Measurements from ENCODE around the gene RHOXF2B. TPM values are rescaled to one million over a fixed set of nuclear protein-coding genes. Genes with fewer than 3 reads are reported as not detected.
"Not testable (repeated sequence)": the region's sequence is repeated elsewhere in the genome, so short reads cannot be mapped to it uniquely, and the experiment has no call there.

RHOXF2B gene
- polyA plus RNA-seq, 2 of the 4 experiments (the other 2 are of a cell fraction), result not detected

DNA sequence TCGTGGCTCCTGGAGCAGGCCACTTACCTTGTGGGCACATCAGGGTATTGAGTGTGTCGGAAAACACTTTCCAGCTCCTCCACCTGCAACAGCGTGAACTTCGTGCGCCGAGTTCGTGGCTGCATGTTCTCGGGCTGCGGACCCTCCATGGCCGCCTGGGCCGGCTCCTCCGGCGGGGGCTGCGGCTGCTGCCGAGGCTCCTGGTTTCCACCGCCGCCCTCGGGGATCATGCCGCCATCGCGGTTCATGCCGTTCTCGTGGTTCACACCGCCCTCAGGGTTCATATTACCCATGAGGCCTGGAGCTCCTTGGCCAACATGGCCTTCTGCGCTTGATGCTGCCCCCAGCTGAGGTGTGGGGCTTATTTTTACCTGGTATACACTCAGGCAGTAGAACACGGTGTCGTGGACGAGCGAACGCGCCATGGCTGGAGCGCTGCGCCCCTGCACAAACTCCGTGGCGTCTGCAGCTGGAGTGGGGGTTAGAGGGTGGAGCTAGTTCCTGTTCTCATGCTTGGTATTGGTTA lies 38.0 kb upstream of the RHOXF2B start, which contains the start of gene RHOXF1:
Gene RHOXF1 (minus strand): TSS at position 476 of the 526 bp plus-strand sequence. CDS start 51 bp downstream, at position 425.
- FAIRE-seq, result no peak

DNA sequence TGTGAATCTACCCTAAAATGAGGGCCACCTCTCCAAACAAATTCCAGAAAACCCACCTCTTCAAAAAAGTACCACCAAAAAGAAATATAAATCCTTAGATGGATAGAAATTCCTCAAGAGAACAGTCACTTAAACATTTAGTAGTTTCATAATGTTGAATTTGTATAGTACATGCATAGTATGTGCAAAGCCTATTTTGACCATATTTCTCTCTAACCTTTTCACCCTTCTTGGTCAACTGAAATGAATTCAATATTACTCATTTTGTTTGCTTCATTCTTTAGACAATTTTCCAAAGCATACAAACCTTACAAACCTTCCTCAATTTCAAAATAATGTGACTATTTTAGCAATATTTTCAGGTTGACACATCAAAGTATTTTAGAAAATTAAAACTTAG lies 34.1 kb upstream of the RHOXF2B start:
- no peak overlapping the region for H3K4me2 ChIP-seq
- no peaks in the 10 kb centered on the region for H3K4me1 ChIP-seq
- H3K27ac ChIP-seq, result no peak overlapping the region
- no peaks in the 10 kb centered on the region for H3K9me3 ChIP-seq
- no peak for DNase-seq (ENCODE audit: low read depth in 1 of 2, low spot score in 1 of 2)
- ChIA-PET CTCF (no interaction called here), POLR2A (no interaction called here)
- no peak overlapping the region for H3K4me3 ChIP-seq
- ATAC-seq, result no peak
- TF ChIP-seq ZC3H11A (IDR thresholded peaks at IDR 0.05), result no peak
- no peak for TF ChIP-seq TP53 (CRISPR knock-in tag; IDR thresholded peaks at IDR 0.05)
- no peak for TF ChIP-seq CBX2 (IDR thresholded peaks at IDR 0.05; ENCODE audit: borderline replicate concordance, low read depth)
- no peak for TF ChIP-seq HOXB5 (CRISPR knock-in tag; IDR thresholded peaks at IDR 0.05)
- TF ChIP-seq BHLHE40 (IDR thresholded peaks at IDR 0.05; ENCODE audit: low read depth, low read length), result no peak
- TF ChIP-seq POLR2AphosphoS2 (conservative IDR thresholded peaks at IDR 0.05; ENCODE audit: low read length), result no peak
- TF ChIP-seq NPAS2 (CRISPR knock-in tag; IDR thresholded peaks at IDR 0.05; ENCODE audit: borderline replicate concordance), result no peak
- TF ChIP-seq, protein P1, sequence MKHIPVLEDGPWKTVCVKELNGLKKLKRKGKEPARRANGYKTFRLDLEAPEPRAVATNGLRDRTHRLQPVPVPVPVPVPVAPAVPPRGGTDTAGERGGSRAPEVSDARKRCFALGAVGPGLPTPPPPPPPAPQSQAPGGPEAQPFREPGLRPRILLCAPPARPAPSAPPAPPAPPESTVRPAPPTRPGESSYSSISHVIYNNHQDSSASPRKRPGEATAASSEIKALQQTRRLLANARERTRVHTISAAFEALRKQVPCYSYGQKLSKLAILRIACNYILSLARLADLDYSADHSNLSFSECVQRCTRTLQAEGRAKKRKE (CRISPR knock-in tag; IDR thresholded peaks at IDR 0.05; ENCODE audit: low read depth), result no peak
- TF ChIP-seq NR3C1 (IDR thresholded peaks at IDR 0.05), result no peak
- TF ChIP-seq MAZ (IDR thresholded peaks at IDR 0.05; ENCODE audit: borderline replicate concordance, low read depth, low read length), result no peak
- TF ChIP-seq RARB (CRISPR knock-in tag; IDR thresholded peaks at IDR 0.05), result no peak
- FAIRE-seq, result no peak

More for the DNA sequence above, 38.0 kb upstream of the RHOXF2B start, which contains the start of gene RHOXF1:
- ATAC-seq (no peak), DNase-seq (ENCODE audit: low read depth in 1 of 2, low spot score in 1 of 2) (no peak)
- TF ChIP-seq POLR2A (IDR thresholded peaks at IDR 0.05; ENCODE audit: low read length), result no peak
- TF ChIP-seq, protein P2, sequence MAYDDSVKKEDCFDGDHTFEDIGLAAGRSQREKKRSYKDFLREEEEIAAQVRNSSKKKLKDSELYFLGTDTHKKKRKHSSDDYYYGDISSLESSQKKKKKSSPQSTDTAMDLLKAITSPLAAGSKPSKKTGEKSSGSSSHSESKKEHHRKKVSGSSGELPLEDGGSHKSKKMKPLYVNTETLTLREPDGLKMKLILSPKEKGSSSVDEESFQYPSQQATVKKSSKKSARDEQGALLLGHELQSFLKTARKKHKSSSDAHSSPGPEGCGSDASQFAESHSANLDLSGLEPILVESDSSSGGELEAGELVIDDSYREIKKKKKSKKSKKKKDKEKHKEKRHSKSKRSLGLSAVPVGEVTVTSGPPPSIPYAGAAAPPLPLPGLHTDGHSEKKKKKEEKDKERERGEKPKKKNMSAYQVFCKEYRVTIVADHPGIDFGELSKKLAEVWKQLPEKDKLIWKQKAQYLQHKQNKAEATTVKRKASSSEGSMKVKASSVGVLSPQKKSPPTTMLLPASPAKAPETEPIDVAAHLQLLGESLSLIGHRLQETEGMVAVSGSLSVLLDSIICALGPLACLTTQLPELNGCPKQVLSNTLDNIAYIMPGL (CRISPR knock-in tag; IDR thresholded peaks at IDR 0.05; ENCODE audit: borderline replicate concordance), result no peak
- TF ChIP-seq EHMT2 (IDR thresholded peaks at IDR 0.05; ENCODE audit: low read depth), result no peak
- TF ChIP-seq SMC3 (IDR thresholded peaks at IDR 0.05), result no peak
- no peak for TF ChIP-seq CHD2 (IDR thresholded peaks at IDR 0.05; ENCODE audit: low read length, partially characterized antibody)
- TF ChIP-seq POLR2AphosphoS2 (conservative IDR thresholded peaks at IDR 0.05; ENCODE audit: low read length), result no peak
- no peak for TF ChIP-seq RCOR1 (IDR thresholded peaks at IDR 0.05; ENCODE audit: low read depth, low read length)
- TF ChIP-seq JUN (IDR thresholded peaks at IDR 0.05), result no peak
- TF ChIP-seq TFCP2L1 (CRISPR knock-in tag; IDR thresholded peaks at IDR 0.05), result no peak
- Histone ChIP-seq H3K9me3 (no peaks in the 10 kb centered on the region), H3K4me1 (no peaks in the 10 kb centered on the region), H3K27ac (no peak within 1 kb of the TSS), H3K4me3 (no peak within 1 kb of the TSS), H3K4me2 (no peak within 1 kb of the TSS)
- 86% methylated on average over 27 of the region's 35 CpGs for WGBS (ENCODE audit: missing lambda C conversion rate)
- POLR2A ChIA-PET, result no interaction called here
- CTCF ChIA-PET, result no interaction called here

DNA sequence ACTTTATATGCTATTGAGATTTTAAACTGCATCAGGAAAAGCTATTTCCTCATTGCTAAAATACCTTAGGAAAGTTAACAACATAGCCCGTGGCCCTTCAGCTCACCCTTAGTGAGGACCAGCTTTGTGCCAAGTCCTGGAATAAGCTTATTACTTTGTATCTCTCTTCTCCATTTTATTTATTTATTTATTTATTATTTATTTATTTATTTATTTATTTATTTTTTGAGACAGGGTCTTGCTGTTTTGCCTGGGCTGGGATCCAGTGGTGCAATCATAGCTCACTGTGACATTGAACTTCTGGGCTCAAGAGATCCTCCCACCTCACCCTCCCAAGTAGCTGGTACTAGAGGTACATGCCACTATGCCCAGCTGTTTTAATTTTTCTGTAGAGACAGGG lies 31.9 kb upstream of the RHOXF2B start:
- H3K4me2 ChIP-seq, result no peak overlapping the region
- ChIA-PET POLR2A (no interaction called here), CTCF (no interaction called here)
- FAIRE-seq (no peak), DNase-seq (ENCODE audit: low read depth in 1 of 2, low spot score in 1 of 2) (no peak), ATAC-seq (no peak)
- no peak overlapping the region for H3K4me3 ChIP-seq
- H3K27ac ChIP-seq, result no peak overlapping the region
- TF ChIP-seq, protein P3, sequence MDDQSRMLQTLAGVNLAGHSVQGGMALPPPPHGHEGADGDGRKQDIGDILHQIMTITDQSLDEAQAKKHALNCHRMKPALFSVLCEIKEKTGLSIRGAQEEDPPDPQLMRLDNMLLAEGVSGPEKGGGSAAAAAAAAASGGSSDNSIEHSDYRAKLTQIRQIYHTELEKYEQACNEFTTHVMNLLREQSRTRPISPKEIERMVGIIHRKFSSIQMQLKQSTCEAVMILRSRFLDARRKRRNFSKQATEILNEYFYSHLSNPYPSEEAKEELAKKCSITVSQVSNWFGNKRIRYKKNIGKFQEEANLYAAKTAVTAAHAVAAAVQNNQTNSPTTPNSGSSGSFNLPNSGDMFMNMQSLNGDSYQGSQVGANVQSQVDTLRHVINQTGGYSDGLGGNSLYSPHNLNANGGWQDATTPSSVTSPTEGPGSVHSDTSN (IDR thresholded peaks at IDR 0.05), result no peak
- TF ChIP-seq TP53 (CRISPR knock-in tag; IDR thresholded peaks at IDR 0.05) (no peak), ZC3H11A (IDR thresholded peaks at IDR 0.05) (peak; percentile 48), ZSCAN20 (CRISPR knock-in tag; IDR thresholded peaks at IDR 0.05) (no peak)
- H3K9me3 ChIP-seq, result no peaks in the 10 kb centered on the region
- no peaks in the 10 kb centered on the region for H3K4me1 ChIP-seq
- 83% methylated on average over 1 of the region's 1 CpG for WGBS (ENCODE audit: missing lambda C conversion rate)

DNA sequence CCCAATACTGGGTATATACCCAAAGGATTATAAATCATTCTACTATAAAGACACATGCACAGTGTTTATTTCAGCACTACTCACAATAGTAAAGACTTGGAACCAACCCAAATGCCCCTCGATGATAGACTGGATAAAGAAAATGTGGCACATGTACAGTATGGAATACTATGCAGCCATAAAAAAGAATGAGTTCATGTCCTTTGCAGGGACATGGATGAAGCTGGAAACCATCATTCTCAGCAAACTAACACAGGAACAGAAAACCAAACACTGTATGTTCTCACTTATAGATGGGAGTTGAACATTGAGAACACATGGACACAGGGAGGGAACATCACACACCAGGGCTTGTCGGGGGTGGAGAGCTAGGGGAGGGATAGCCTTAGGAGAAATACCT lies 27.2 kb upstream of the RHOXF2B start:
- H3K9me3 ChIP-seq; DNase-seq (ENCODE audit: low read depth in 1 of 2, low spot score in 1 of 2); CTCF ChIA-PET; H3K4me1 ChIP-seq; FAIRE-seq; H3K4me3 ChIP-seq; POLR2A ChIA-PET; H3K27ac ChIP-seq; H3K4me2 ChIP-seq; ATAC-seq: not testable (repeated sequence)
- WGBS (ENCODE audit: missing lambda C conversion rate), result 33% methylated on average over 2 of the region's 2 CpGs

DNA sequence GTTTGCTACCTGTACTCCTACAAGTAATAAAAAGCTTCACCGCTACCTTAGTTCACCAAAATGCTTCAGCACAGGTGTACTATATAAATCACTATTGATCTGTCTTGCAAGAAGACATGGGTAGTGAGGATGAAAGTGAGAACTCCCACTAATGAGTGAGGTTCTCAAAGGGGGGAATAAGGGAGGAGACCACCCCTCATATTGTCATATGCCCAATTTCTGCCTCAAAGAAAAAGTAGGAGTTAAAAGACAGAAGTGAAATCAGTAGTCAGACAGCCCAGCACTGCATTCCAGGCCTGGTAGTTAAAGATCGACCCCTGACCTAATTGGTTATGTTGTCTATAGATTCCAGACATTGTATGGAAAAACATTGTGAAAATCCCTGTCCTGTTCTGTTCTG lies 23.6 kb upstream of the RHOXF2B start:
- CTCF ChIA-PET, result interaction anchor here (0.8 to 1.6 kb wide), 2 partner anchors 13 to 20 kb away, joined by 3 to 4 read pairs; no protein-coding TSS in a partner anchor
- POLR2A ChIA-PET, result not testable (repeated sequence)

More for the DNA sequence above, 23.6 kb upstream of the RHOXF2B start:
- H3K27ac ChIP-seq; H3K4me3 ChIP-seq; ATAC-seq; H3K4me2 ChIP-seq; DNase-seq (ENCODE audit: low read depth in 1 of 2, low spot score in 1 of 2); FAIRE-seq; H3K9me3 ChIP-seq; H3K4me1 ChIP-seq: not testable (repeated sequence)
- 49% methylated on average over 2 of the region's 2 CpGs for WGBS (ENCODE audit: missing lambda C conversion rate)
